CD4-positive, alpha-beta T cell treated with Interleukin-10 for 1 hour (primary cell): ENCODE results near the gene TRAPPC2.

Source experiments
- DNase-seq: peaks from one replicate; pipeline ENCODE4 v3.0.0-alpha.2; 2020

Gene TRAPPC2

DNA sequence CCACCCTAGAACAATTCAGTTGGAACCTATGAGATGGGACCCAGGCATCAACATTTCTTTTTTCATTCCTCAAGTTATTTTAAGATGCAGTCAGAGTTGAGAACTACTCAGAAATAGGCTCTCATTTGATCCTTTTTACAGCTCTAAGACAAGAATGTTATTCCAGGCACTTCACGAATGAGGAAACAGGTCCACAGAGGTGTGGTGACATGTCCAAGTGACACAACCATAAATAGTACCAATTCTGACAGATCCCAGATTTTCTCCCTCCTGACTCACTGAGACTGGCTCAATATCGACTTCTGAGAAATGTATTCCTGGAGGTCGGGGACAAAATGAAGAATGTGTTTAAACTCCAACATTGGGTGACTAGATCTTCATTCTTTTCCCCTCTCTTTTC is 70.4 kb downstream of the TRAPPC2 start:
- DNase-seq = no peak

DNA sequence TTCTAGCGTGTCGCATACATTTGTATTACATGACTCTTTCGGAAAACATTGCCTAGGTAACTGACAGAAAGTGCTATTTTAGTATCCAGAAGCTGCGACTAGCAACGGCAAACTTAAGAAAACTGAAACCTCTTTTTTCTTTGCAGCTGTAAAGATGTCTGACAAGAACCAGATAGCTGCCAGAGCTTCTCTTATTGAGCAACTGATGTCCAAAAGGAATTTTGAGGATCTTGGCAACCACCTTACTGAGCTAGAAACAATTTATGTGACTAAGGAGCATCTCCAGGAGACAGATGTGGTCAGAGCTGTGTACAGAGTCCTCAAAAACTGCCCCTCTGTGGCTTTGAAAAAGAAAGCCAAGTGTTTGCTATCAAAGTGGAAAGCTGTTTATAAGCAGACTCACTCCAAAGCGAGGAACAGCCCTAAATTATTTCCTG is 72.0 kb downstream of the TRAPPC2 start:
- no peak for DNase-seq
